A549 (cell line): ENCODE data around the gene GNRHR. TPM values are rescaled to one million over a fixed set of nuclear protein-coding genes. Genes with fewer than 3 reads are reported as not detected.
A peak's percentile ranks its signal among the peaks of the same experiment; 100 is the strongest.

Source experiments
- ATAC-seq, 2 experiments: fragments of 200-7000 bp in 1 of 2; fragments of >200 bp in 1 of 2; cut with Nextera tagmentation in 1 of 2; cut with Tn5 transposase in 1 of 2; 3 replicates each; pipeline versions ENCODE4 v1.8.0 to v1.9.1; 2018 to 2020; ENCODE audit warnings: mild to moderate bottlenecking in 1 of 2, moderate library complexity in 1 of 2
- CTCF ChIA-PET: fragments of 300-600 bp; sonication (Branson Sonifier 250); formaldehyde crosslinking; extraction: SDS; loops from one replicate; lab custom pipeline; 2021; ENCODE audit warnings: antibody characterized with exemption, inconsistent platforms; lab: Yijun Ruan, JAX
- POLR2A ChIA-PET: fragments of 350-600 bp; formaldehyde crosslinking; extraction: SDS; loops from one replicate; lab custom pipeline; 2021; ENCODE audit warnings: antibody characterized with exemption, inconsistent platforms; lab: Yijun Ruan, JAX
- DNase-seq, 2 experiments: peaks; one replicate each; pipeline versions ENCODE4 v3.0.0 to v3.0.0-alpha.2; 2011 to 2016; ENCODE audit warnings: low read depth in 1 of 2, low spot score in 1 of 2
- FAIRE-seq: peaks from 2 replicates; lab custom pipeline; 2011; peaks lifted over from hg19 to GRCh38; lab: Jason Lieb, UNC
- H3K27ac ChIP-seq, 2 experiments: fragments of >200 bp; sonication (Bioruptor Twin); formaldehyde crosslinking; 3 replicates each; pipeline ENCODE4 v1.5.1; 2016 to 2017
- H3K4me1 ChIP-seq: fragments of >200 bp; sonication (Bioruptor Twin); formaldehyde crosslinking; 3 replicates; pipeline ENCODE4 v1.6.1; 2016
- H3K4me2 ChIP-seq: fragments of >200 bp; sonication (Bioruptor Twin); formaldehyde crosslinking; 3 replicates; pipeline ENCODE4 v1.6.1; 2016
- H3K4me3 ChIP-seq: fragments of >200 bp; sonication (Bioruptor Twin); formaldehyde crosslinking; 3 replicates; pipeline ENCODE4 v1.5.1; 2016
- H3K9me3 ChIP-seq: fragments of >200 bp; sonication (Bioruptor Twin); formaldehyde crosslinking; 3 replicates; pipeline ENCODE4 v1.6.1; 2016
- BHLHE40 ChIP-seq: IDR thresholded peaks from 2 replicates; pipeline ENCODE4 v1.6.1; 2012; ENCODE audit warnings: low read depth, low read length, inconsistent platforms
- CBX8 ChIP-seq: fragments of 200-600 bp; sonication (generic); IDR thresholded peaks from 2 replicates; pipeline ENCODE4 v1.6.1; 2016
- CHD4 ChIP-seq: fragments of 200-600 bp; sonication (generic); IDR thresholded peaks from 2 replicates; pipeline ENCODE4 v1.6.1; 2016; ENCODE audit warnings: antibody characterized with exemption, mild to moderate bottlenecking, borderline replicate concordance
- EHF ChIP-seq: fragments of 250-450 bp; sonication (Bioruptor Pico); IDR thresholded peaks from 2 replicates; pipeline ENCODE4 v1.5.0; 2020; ENCODE audit warnings: mild to moderate bottlenecking
- FOSL2 ChIP-seq, 2 experiments: fragments of 450-650 bp in 1 of 2; fragments of >200 bp in 1 of 2; sonication (Bioruptor Twin) in 1 of 2; formaldehyde crosslinking; IDR thresholded peaks; 2 replicates each; pipeline versions ENCODE4 v1.5.0 to v1.6.1; 2016 to 2020; ENCODE audit warnings: mild to moderate bottlenecking in 1 of 2, moderate library complexity in 1 of 2
- FOXS1 ChIP-seq: fragments of 250-450 bp; sonication (Bioruptor Pico); IDR thresholded peaks from 2 replicates; pipeline ENCODE4 v1.5.0; 2020; ENCODE audit warnings: mild to moderate bottlenecking, moderate library complexity
- GATA3 ChIP-seq: IDR thresholded peaks from 2 replicates; pipeline ENCODE4 v1.6.1; 2012; ENCODE audit warnings: borderline replicate concordance
- HDAC2 ChIP-seq: fragments of 200-600 bp; sonication (generic); IDR thresholded peaks from 2 replicates; pipeline ENCODE4 v1.6.1; 2016
- HOXB13 ChIP-seq: fragments of 250-450 bp; sonication (Bioruptor Pico); IDR thresholded peaks from 2 replicates; pipeline ENCODE4 v1.5.0; 2020; ENCODE audit warnings: low read depth, mild to moderate bottlenecking, moderate library complexity
- KDM5A ChIP-seq: fragments of 200-600 bp; sonication (generic); IDR thresholded peaks from 2 replicates; pipeline ENCODE4 v1.6.1; 2016; ENCODE audit warnings: antibody characterized with exemption, mild to moderate bottlenecking
- MAFK ChIP-seq: fragments of 450-650 bp; IDR thresholded peaks from 2 replicates; pipeline ENCODE4 v1.6.1; 2014; ENCODE audit not compliant: partially characterized antibody
- MAX ChIP-seq: IDR thresholded peaks from 2 replicates; pipeline ENCODE4 v1.6.1; 2012
- MAZ ChIP-seq: fragments of 150-350 bp; IDR thresholded peaks from 2 replicates; pipeline ENCODE4 v1.6.1; 2014; ENCODE audit warnings: antibody characterized with exemption, low read depth, low read length, borderline replicate concordance
- MYC ChIP-seq: IDR thresholded peaks from 2 replicates; pipeline ENCODE4 v1.6.1; 2012; ENCODE audit warnings: mild to moderate bottlenecking, inconsistent platforms, low read length, improper control_type of control experiment, borderline replicate concordance
- NFE2L2 ChIP-seq: fragments of 150-350 bp; conservative IDR thresholded peaks from 2 replicates; pipeline ENCODE4 v1.6.1; 2014; ENCODE audit warnings: low read length
- NPAS2 ChIP-seq: fragments of 250-450 bp; sonication (Bioruptor Pico); IDR thresholded peaks from 2 replicates; pipeline ENCODE4 v1.8.0; 2022; ENCODE audit warnings: mild to moderate bottlenecking, moderate library complexity, borderline replicate concordance
- PHF8 ChIP-seq: fragments of 200-600 bp; sonication (generic); IDR thresholded peaks from 2 replicates; pipeline ENCODE4 v1.6.1; 2016; ENCODE audit warnings: low read depth, mild to moderate bottlenecking, antibody characterized with exemption, moderate library complexity, borderline replicate concordance
- POLR2AphosphoS2 ChIP-seq: conservative IDR thresholded peaks from 2 replicates; pipeline ENCODE4 v1.6.1; 2012; ENCODE audit warnings: low read length, improper control_type of control experiment, inconsistent platforms
- RARB ChIP-seq: fragments of 250-450 bp; sonication (Bioruptor Pico); IDR thresholded peaks from 2 replicates; pipeline ENCODE4 v1.8.0; 2021; ENCODE audit warnings: mild to moderate bottlenecking, moderate library complexity
- RFX5 ChIP-seq: fragments of 450-650 bp; IDR thresholded peaks from 2 replicates; pipeline ENCODE4 v1.7.1; 2014; ENCODE audit warnings: antibody characterized with exemption, mild to moderate bottlenecking, moderate library complexity
- RNF2 ChIP-seq: fragments of 200-600 bp; sonication (generic); IDR thresholded peaks from 2 replicates; pipeline ENCODE4 v1.6.1; 2016; ENCODE audit warnings: low read depth, mild to moderate bottlenecking, antibody characterized with exemption, moderate library complexity, borderline replicate concordance
- SMC3 ChIP-seq: fragments of >200 bp; sonication (Bioruptor Twin); formaldehyde crosslinking; IDR thresholded peaks from 3 replicates; pipeline ENCODE4 v1.6.1; 2018; ENCODE audit warnings: inconsistent platforms
- SREBF2 ChIP-seq: fragments of 450-650 bp; IDR thresholded peaks from 2 replicates; pipeline ENCODE4 v1.6.1; 2014; ENCODE audit warnings: mild to moderate bottlenecking, moderate library complexity
- USF2 ChIP-seq: fragments of 450-650 bp; IDR thresholded peaks from 2 replicates; pipeline ENCODE4 v1.6.1; 2014; ENCODE audit warnings: antibody characterized with exemption
- ZC3H11A ChIP-seq: fragments of 450-650 bp; IDR thresholded peaks from 2 replicates; pipeline ENCODE4 v1.6.1; 2014; ENCODE audit warnings: antibody characterized with exemption, mild to moderate bottlenecking
- ZFP36 ChIP-seq: fragments of 450-650 bp; IDR thresholded peaks from 2 replicates; pipeline ENCODE4 v1.6.1; 2014; ENCODE audit warnings: borderline replicate concordance; ENCODE audit not compliant: partially characterized antibody
- WGBS: methylation state at CpG from one replicate; pipeline ENCODE4 v1.1.6; 2017; ENCODE audit errors: missing lambda C conversion rate; 5-methylcytosine and 5-hydroxymethylcytosine counted together
- polyA plus RNA-seq, 4 experiments: library from polyadenylated mRNA; depleted of rRNA in 3 of 4; stranded (reverse); fragments of >200 nt; fragmentation: RNase III in 1 of 4; extraction: RNeasy Plus Mini Kit Qiagen cat#74134 plus additional on column Dnase treatment in 1 of 4; gene quantifications; 2 replicates in 3 of 4; 3 replicates in 1 of 4; pipeline ENCODE4 v1.2.3, GENCODE V29; 2011 to 2017
- TF ChIP-seq, protein P1 (sequence below): fragments of 250-450 bp; sonication (Bioruptor Pico); IDR thresholded peaks from 2 replicates; pipeline ENCODE4 v1.5.0; 2020; ENCODE audit warnings: low read depth, mild to moderate bottlenecking, moderate library complexity
- TF ChIP-seq, protein P2 (sequence below): IDR thresholded peaks from 2 replicates; pipeline ENCODE4 v1.6.1; 2012; ENCODE audit warnings: low read depth, borderline replicate concordance
- TF ChIP-seq, protein P3 (sequence below): fragments of >200 bp; sonication (Bioruptor Twin); formaldehyde crosslinking; IDR thresholded peaks from 3 replicates; pipeline ENCODE4 v1.5.1; 2016
- TF ChIP-seq, protein P4 (sequence below): fragments of >200 bp; sonication (Bioruptor Twin); formaldehyde crosslinking; IDR thresholded peaks from 2 replicates; pipeline ENCODE4 v1.6.1; 2016

The GNRHR gene
- polyA plus RNA-seq, 2 of the 4 experiments (the other 2 are of a cell fraction): not detected

DNA sequence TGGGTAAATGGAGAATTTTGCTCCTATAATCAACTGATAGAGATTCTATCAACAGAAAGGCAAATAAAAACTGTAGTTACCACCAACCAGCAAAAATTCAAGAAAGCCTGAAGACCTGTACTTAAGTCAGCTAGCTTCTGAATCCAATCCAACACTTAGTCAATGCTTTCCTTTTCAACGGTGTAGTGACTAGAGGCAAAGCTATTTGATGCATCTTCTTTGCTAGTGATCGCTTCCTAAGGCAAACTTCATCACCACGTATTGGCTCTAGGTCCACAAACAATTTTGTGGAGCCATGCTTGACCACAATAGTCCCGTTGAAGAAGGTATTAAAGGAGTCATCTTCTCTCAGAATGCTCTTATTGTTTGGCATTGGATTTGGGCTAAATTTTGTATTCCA, 28.2 kb downstream of the GNRHR start:
- TF ChIP-seq, protein P1, sequence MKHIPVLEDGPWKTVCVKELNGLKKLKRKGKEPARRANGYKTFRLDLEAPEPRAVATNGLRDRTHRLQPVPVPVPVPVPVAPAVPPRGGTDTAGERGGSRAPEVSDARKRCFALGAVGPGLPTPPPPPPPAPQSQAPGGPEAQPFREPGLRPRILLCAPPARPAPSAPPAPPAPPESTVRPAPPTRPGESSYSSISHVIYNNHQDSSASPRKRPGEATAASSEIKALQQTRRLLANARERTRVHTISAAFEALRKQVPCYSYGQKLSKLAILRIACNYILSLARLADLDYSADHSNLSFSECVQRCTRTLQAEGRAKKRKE (CRISPR knock-in tag): no peak
- TF ChIP-seq NPAS2 (CRISPR knock-in tag) (no peak), PHF8 (no peak), RFX5 (no peak), SREBF2 (no peak), SMC3 (no peak), ZC3H11A (no peak), RARB (no peak), RNF2 (no peak)
- Histone ChIP-seq H3K4me2 (no peak overlapping the region), H3K4me3 (no peak overlapping the region), H3K4me1 (peaks cover 6% of the 10 kb centered on the region; the same call in 2 of the 3 replicates), H3K9me3 (no peaks in the 10 kb centered on the region), H3K27ac (no peak overlapping the region)
- 38% methylated on average over 4 of the region's 4 CpGs for WGBS
- FAIRE-seq (no peak), DNase-seq (no peak), ATAC-seq (no peak)
- ChIA-PET POLR2A (no interaction called here), CTCF (no interaction called here)

- CTCF ChIA-PET: interaction anchor here (1.4 kb wide), 1 partner anchor 24 kb away, joined by 3 read pairs; the partner anchor contains the start of gene UBA6
- POLR2A ChIA-PET: no interaction called here
- TF ChIP-seq SREBF2 (no peak), ZFP36 (no peak), MAZ (no peak), BHLHE40 (no peak), MYC (no peak), HOXB13 (CRISPR knock-in tag) (no peak), NFE2L2 (no peak), POLR2AphosphoS2 (no peak), ZC3H11A (no peak), CHD4 (no peak)
- TF ChIP-seq, protein P2, sequence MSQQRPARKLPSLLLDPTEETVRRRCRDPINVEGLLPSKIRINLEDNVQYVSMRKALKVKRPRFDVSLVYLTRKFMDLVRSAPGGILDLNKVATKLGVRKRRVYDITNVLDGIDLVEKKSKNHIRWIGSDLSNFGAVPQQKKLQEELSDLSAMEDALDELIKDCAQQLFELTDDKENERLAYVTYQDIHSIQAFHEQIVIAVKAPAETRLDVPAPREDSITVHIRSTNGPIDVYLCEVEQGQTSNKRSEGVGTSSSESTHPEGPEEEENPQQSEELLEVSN: no peak
- TF ChIP-seq, protein P3, sequence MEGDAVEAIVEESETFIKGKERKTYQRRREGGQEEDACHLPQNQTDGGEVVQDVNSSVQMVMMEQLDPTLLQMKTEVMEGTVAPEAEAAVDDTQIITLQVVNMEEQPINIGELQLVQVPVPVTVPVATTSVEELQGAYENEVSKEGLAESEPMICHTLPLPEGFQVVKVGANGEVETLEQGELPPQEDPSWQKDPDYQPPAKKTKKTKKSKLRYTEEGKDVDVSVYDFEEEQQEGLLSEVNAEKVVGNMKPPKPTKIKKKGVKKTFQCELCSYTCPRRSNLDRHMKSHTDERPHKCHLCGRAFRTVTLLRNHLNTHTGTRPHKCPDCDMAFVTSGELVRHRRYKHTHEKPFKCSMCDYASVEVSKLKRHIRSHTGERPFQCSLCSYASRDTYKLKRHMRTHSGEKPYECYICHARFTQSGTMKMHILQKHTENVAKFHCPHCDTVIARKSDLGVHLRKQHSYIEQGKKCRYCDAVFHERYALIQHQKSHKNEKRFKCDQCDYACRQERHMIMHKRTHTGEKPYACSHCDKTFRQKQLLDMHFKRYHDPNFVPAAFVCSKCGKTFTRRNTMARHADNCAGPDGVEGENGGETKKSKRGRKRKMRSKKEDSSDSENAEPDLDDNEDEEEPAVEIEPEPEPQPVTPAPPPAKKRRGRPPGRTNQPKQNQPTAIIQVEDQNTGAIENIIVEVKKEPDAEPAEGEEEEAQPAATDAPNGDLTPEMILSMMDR: no peak
- TF ChIP-seq, protein P4, sequence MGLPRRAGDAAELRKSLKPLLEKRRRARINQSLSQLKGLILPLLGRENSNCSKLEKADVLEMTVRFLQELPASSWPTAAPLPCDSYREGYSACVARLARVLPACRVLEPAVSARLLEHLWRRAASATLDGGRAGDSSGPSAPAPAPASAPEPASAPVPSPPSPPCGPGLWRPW: no peak
- Histone ChIP-seq H3K9me3 (no peaks in the 10 kb centered on the region), H3K27ac (no peak overlapping the region), H3K4me1 (peaks cover 6% of the 10 kb centered on the region; the same call in 2 of the 3 replicates), H3K4me2 (no peak overlapping the region), H3K4me3 (no peak overlapping the region)
- ATAC-seq: no peak
- no peak for DNase-seq
- FAIRE-seq: no peak
- 100% methylated on average over 1 of the region's 1 CpG for WGBS
Observed at GRCh38 chr4:67725132-67725531, 29.1 kb downstream of the GNRHR start.

- FAIRE-seq: no peak
- TF ChIP-seq FOXS1 (CRISPR knock-in tag) (no peak), BHLHE40 (no peak), MAFK (no peak), RNF2 (no peak), MAX (no peak), KDM5A (no peak), USF2 (no peak), RARB (no peak), POLR2AphosphoS2 (no peak), EHF (CRISPR knock-in tag) (no peak), HDAC2 (no peak), FOSL2 (IDR thresholded peaks at IDR 0.05) (no peak), FOSL2 (CRISPR knock-in tag; IDR thresholded peaks at IDR 0.05) (no peak), GATA3 (no peak), CBX8 (no peak)
- TF ChIP-seq, protein P1 (CRISPR knock-in tag): no peak
- TF ChIP-seq, protein P4: no peak
Observed at GRCh38 chr4:67723949-67724348, 30.2 kb downstream of the GNRHR start.

More at GRCh38 chr4:67723949-67724348, 30.2 kb downstream of the GNRHR start:
- Histone ChIP-seq H3K27ac (no peak overlapping the region), H3K9me3 (no peaks in the 10 kb centered on the region), H3K4me3 (no peak overlapping the region), H3K4me1 (peaks cover 6% of the 10 kb centered on the region; the same call in 2 of the 3 replicates), H3K4me2 (no peak overlapping the region)
- no peak for DNase-seq
- 97% methylated on average over 7 of the region's 10 CpGs for WGBS
- CTCF ChIA-PET: interaction anchor here (1.4 kb wide), 1 partner anchor 23 kb away, joined by 3 read pairs; the partner anchor contains the start of gene UBA6
- ATAC-seq: peak in 1 of 2 experiments; percentile 46; a peak in 1 of 6 replicates
- POLR2A ChIA-PET: no interaction called here
